ENCODE measurements around the gene GNA14. TPM values are rescaled to one million over a fixed set of nuclear protein-coding genes. Genes with fewer than 3 reads are reported as not detected.

GNA14 gene
- total RNA-seq, 6 experiments from 2014 or later: 2.3 to 4.2 (median 3.8) TPM

GRCh38 chr9:77649109-77649812, 1.1 kb upstream of the GNA14 start:
- Histone ChIP-seq H3K4me3 (peak overlapping the region; percentile 51 to 61 (median 51)), H3K27me3 (no peaks in the 10 kb centered on the region), H3K27ac (peak overlapping the region; percentile 24 to 55 (median 43)), H3K9me3 (no peaks in the 10 kb centered on the region), H3K36me3 (no peaks in the 10 kb centered on the region), H3K4me1 (peaks cover 0 to 13% (median 2%) of the 10 kb centered on the region in 4 donors)
- TF ChIP-seq CTCF (IDR thresholded peaks at IDR 0.05) (peak; percentile 32 to 54 (median 47)), POLR2A (IDR thresholded peaks at IDR 0.05) (no peak)
- WGBS (ENCODE audit: insufficient coverage, low coverage, low lambda C conversion rate, missing lambda C conversion rate): 40% methylated on average over 10 of the region's 10 CpGs
- intact Hi-C loops (cut with DNase I): loop anchor here in 1 of 2 donors (10.0 kb wide), 1 partner anchor 194 kb away; no protein-coding TSS in a partner anchor
- ATAC-seq (peak; percentile 22 to 50 (median 35)), DNase-seq (no peak)

GRCh38 chr9:77647267-77648233, 572 bp downstream of the GNA14 start:
- peak overlapping the region; percentile 41 to 55 (median 43) for H3K27ac ChIP-seq
- intact Hi-C loops (cut with DNase I): loop anchor here in 1 of 2 donors (10.0 kb wide), 1 partner anchor 193 kb away; no protein-coding TSS in a partner anchor
- TF ChIP-seq POLR2A (IDR thresholded peaks at IDR 0.05) (no peak), CTCF (IDR thresholded peaks at IDR 0.05) (no peak)

GRCh38 chr9:77643871-77644270, 4.3 kb downstream of the GNA14 start:
- TF ChIP-seq CTCF (IDR thresholded peaks at IDR 0.05) (no peak), POLR2A (IDR thresholded peaks at IDR 0.05) (no peak)
- Histone ChIP-seq H3K4me1 (peaks cover 0 to under 1% (median 0%) of the 10 kb centered on the region in 4 donors), H3K4me3 (no peak overlapping the region), H3K36me3 (no peaks in the 10 kb centered on the region), H3K27ac (no peak overlapping the region), H3K9me3 (no peaks in the 10 kb centered on the region), H3K27me3 (no peaks in the 10 kb centered on the region)
- ATAC-seq: no peak
- 87% methylated on average over 5 of the region's 5 CpGs for WGBS (ENCODE audit: insufficient coverage, low coverage, low lambda C conversion rate, missing lambda C conversion rate)
- no peak for DNase-seq
- intact Hi-C loops (cut with DNase I): loop anchor here in 1 of 2 donors (10.0 kb wide), 1 partner anchor 189 kb away; no protein-coding TSS in a partner anchor

More at GRCh38 chr9:77647267-77648233, 572 bp downstream of the GNA14 start:
- DNase-seq (peak in 2 of 3 donors; percentile 30 to 60), ATAC-seq (peak in 1 of 4 donors; percentile 2)
- Histone ChIP-seq H3K36me3 (no peaks in the 10 kb centered on the region), H3K9me3 (no peaks in the 10 kb centered on the region), H3K4me3 (peak overlapping the region; percentile 51 to 61 (median 51)), H3K4me1 (peaks cover 0 to 13% (median 2%) of the 10 kb centered on the region in 4 donors), H3K27me3 (no peaks in the 10 kb centered on the region)
- 34% methylated on average over 13 of the region's 83 CpGs for WGBS (ENCODE audit: insufficient coverage, low coverage, low lambda C conversion rate, missing lambda C conversion rate)

GRCh38 chr9:77640741-77641580, 7.2 kb downstream of the GNA14 start:
- H3K4me3 ChIP-seq: no peak overlapping the region
- TF ChIP-seq CTCF (IDR thresholded peaks at IDR 0.05): no peak
- TF ChIP-seq POLR2A (IDR thresholded peaks at IDR 0.05): no peak
- H3K4me1 ChIP-seq: no peaks in the 10 kb centered on the region
- intact Hi-C loops (cut with DNase I): loop anchor here in 1 of 2 donors (10.0 kb wide), 1 partner anchor 186 kb away; no protein-coding TSS in a partner anchor
- no peaks in the 10 kb centered on the region for H3K27me3 ChIP-seq
- 78% methylated on average over 8 of the region's 8 CpGs for WGBS (ENCODE audit: insufficient coverage, low coverage, low lambda C conversion rate, missing lambda C conversion rate)
- ATAC-seq (no peak), DNase-seq (no peak)
- no peaks in the 10 kb centered on the region for H3K36me3 ChIP-seq
- H3K27ac ChIP-seq: no peak overlapping the region
- no peaks in the 10 kb centered on the region for H3K9me3 ChIP-seq

Measured in right lobe of liver (tissue), 6 donors.